Measurements from ENCODE around the gene FGD3.

FGD3 gene

GRCh38 chr9:93033531-93033930 lies 86.2 kb downstream of the FGD3 start:
- no peak for DNase-seq

- DNase-seq, result no peak
Observed at GRCh38 chr9:93035106-93035660, 87.9 kb downstream of the FGD3 start.

GRCh38 chr9:93035821-93036351 lies 88.6 kb downstream of the FGD3 start:
- no peak for DNase-seq

DNA sequence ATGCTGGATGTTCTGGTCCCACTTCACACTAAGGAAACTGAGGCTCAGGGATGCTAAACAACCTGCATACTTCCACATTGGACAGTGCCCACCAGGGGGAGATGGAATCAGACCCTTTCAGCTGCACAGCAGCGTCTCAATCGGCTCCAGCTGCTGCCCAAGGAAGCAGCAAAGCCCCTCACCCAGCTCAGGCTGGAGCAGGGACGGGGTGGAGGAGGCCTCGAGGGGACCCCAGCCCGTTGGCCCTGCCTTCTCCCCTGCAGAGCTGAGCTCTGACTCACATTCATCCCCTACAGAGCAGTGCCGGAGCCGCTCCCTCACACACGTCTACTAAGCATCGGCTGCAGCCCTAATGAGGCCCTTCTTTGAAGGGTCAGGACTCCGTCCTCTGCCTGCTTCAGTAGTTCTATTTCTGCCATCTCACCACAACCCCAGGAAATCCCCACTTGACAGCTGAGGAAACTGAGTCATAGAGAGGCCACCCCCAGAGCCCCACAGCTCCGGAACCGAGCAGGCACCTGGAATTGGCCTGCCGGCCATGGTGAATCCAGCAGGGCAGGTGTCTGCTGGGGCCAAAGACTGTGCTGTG lies 89.7 kb downstream of the FGD3 start:
- no peak for DNase-seq

DNA sequence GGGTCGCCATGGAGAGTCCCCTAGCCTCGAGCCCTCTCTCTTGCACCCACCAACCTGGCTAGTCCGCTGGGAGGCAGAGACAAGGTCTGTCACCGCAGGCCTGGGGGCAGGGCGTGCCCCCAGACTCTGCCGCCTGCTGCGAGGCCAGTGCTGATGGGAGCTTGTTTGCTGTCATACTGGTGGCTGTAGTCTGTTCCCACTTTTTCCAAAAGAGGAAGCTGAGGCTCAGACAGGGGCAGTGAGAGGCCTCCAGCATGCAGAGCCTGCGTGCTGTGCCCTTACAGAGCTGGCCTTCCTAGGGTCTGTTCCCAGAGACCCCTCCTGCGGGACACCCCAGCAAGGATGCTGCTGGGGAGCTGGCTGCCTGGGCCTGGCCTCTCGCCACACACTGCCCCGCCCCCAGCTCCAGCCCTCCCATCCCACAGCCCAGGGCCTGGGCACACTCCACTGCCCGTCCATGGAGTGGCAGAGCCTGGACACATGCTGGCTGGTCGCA lies 90.2 kb downstream of the FGD3 start:
- no peak for DNase-seq

DNA sequence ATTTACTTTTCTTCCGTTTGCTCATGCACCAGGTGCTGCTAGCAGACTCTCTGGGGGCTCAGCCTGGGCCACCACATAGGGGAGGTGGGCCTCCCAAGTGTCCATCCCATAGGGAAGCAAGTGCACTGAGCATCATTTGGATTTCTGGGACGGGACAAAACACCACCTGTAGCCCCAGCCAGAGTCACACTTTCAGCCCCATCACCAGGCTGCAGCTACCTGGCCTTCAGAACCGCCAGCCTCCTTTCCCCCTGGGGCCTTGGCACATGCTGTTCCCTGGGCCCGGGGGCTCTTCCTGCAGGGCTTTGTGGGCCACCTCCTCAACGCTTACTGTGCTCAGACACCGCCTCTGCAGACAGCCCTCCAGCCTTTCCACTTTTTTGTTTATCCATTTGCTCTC lies 91.6 kb downstream of the FGD3 start:
- DNase-seq, result no peak

- DNase-seq, result no peak
Observed at GRCh38 chr9:93039456-93039855, 92.1 kb downstream of the FGD3 start.

DNA sequence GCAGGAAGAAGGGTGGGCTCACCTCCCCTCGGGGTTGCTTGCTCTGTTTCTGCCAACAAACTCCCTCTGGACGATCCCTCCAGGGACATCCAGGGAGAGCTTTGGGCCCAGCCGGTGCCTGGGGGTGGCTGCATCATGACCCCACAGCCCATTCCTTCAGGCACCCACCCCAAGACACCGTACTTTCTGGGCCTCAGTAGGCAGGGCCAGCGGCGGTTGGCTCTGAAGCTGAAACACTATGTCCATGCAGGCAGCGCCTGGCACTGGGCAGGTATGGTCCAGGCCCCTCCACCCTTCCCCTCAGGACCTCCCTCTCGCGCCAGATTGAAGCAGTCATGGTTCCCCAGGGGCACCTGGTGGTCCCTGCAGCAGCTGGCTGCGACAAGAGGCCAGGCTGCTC lies 92.7 kb downstream of the FGD3 start:
- no peak for DNase-seq

DNA sequence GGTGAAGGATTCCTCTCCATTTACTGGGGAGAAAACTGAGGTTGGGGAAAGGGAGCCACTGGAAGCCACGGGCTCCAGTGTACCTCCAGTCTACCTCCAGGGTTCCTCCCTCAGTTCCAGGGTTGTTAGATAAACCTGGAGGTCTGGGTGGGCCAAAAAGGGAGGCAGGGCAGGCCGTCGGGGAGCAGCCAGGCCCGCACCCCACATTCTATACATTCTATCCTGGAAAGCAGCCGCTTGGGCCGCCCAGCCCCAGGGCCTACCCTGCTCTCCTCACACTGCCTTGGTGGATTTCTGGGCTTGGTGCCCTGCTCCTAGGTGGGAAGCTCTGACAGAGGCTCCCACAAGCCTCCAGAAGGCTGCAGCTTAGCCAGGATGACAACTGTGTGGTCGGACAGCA lies 93.1 kb downstream of the FGD3 start:
- DNase-seq, result no peak

GRCh38 chr9:93041108-93041802 lies 93.9 kb downstream of the FGD3 start:
- DNase-seq, result no peak

DNA sequence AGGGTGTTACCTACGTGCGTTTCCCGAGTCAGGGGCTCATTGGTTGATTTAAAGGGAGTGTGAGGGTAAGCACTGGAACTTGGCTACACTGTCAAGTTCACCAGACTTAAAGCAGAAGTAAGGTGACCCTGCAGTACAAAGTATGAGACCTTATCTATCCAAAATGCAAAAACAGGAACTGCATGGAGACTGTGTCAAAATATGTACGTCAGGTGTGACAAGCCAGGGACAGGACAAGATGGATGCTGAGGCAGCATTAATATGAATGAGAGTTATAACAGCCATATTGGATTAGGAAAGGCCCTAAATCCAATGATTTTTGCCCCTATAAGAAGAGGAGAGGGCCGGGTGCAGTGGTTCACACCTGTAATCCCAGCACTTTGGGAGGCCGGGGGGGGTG lies 95.8 kb downstream of the FGD3 start:
- no peak for DNase-seq

DNA sequence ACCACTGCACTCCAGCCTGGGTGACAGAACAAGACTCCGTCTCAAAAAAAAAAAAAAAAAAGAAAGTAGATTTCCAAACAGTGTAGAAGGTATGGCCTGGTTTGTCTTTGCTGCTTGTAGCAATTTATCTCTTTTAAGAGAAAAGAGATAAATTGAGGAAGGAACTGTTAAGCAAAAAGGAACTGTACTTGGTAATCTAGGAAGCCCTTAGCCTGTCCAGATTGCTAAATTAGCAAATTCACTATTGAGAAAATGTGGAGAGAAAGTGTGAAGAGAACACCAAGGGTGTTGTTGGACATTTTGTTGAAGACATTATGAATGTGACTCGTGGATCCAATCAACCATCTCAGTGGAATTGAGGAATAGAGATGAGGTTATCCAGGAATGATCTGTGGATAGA lies 98.2 kb downstream of the FGD3 start:
- DNase-seq, result no peak

- DNase-seq, result no peak
Observed at GRCh38 chr9:93048566-93049448, 101.5 kb downstream of the FGD3 start.

DNA sequence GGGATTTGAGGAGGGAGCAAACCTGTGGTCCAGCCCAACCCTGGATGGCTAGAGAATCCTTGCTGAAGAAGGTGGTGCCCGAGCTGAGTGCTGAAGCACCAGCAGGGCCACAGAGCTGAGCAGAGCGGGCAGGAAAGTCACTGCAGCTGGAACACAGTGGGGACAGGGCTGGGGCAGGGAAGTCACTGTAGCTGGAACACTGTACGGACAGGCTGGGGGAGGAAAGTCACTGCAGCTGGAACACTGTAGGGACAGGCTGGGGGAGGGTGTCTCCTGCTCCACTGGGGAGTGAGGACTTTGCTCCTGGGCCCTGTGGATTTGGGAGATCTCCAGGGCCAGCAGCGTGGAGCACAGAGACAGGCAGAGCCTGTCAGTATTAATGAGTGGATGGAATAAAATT lies 102.2 kb downstream of the FGD3 start:
- no peak for DNase-seq

- DNase-seq, result no peak
Observed at GRCh38 chr9:93050231-93050630, 102.9 kb downstream of the FGD3 start.

DNA sequence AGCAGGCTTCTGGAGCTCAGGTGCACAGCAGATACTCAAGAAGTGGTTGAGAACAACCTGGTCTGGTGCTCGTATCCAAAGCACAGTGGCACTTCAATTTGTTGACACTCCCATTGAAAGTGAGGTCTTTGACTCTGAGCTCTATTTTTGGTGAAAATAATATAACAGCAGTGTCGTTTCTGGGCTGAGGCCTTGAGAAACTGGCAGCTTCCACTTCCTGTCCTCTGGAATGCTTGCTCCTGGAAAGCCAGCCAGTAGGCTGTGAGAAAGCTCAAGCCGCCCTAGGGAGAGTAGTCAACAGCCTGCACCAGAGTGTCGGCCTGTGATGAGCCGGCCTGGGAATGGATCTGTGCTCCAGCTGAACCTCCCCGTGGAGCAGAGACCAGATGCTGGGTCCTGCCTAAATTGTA lies 104.4 kb downstream of the FGD3 start:
- DNase-seq, result no peak

GRCh38 chr9:93052791-93053540 lies 105.6 kb downstream of the FGD3 start:
- no peak for DNase-seq

- DNase-seq, result no peak
Observed at GRCh38 chr9:93053781-93054331, 106.5 kb downstream of the FGD3 start.

DNA sequence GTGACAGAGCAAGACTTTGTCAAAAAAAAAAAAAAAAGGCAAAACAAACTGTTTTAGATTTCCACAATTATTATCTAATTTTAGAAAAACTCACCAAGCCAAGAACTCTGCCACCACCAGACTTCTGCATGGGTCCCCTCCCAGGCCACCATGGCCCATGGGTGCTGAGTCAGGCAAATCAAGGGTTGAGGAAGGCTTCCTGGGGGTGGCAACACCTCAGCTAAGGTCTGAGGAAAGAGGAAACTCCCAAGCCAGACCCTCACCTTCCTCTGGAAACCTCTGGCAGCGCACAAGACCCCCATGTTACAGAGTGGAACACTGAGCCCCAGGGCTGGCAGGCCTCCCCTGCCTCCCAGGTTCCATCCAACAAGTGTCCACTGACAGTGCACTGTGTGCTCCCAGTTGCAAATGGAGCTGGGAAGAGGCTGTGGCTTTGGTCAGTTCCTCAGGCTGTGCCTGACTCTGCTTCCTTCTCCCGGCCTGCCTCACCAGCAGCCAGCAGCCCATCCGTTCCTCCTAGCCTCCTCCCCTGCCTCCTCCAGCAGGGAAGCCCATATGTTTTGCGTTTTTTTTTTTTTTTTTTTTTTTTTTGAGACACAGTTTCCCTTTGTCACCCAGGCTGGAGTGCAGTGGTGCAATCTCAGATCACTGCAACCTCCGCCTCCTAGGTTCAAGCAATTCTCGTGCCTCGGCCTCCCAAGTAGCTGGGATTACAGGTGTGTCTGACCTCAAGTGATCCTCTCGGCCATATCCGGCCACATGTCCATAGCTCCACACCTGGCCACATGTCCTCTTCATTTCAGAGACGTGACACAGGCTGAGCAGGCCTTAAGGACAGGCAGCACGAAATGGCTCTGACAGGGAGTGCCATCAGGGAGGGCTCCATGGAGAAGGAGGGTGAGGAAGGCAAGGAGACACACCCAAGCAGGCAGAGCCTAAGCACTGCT lies 107.7 kb downstream of the FGD3 start:
- no peak for DNase-seq

- no peak for DNase-seq
Observed at GRCh38 chr9:93057042-93057702, 109.8 kb downstream of the FGD3 start.

Data from NCI-H526 (cell line).